ENCODE measurements around the gene TECPR2.

GRCh38 chr14:102504328-102504999 is 141.7 kb downstream of the TECPR2 start:
- TF ChIP-seq CTCF (IDR thresholded peaks at IDR 0.05) (no peak), POLR2A (IDR thresholded peaks at IDR 0.05) (no peak)

Data from adrenal gland (tissue), 5 donors.